CD4-positive, alpha-beta memory T cell (primary cell): ENCODE data around the gene GCN1. TPM values are rescaled to one million over a fixed set of nuclear protein-coding genes. Genes with fewer than 3 reads are reported as not detected.

Experiments used
- CTCF ChIA-PET: fragments of 350-600 bp; sonication (Branson Sonifier 250); formaldehyde crosslinking; loops from one replicate; lab custom pipeline; 2021; ENCODE audit warnings: inconsistent platforms; ENCODE audit not compliant: partially characterized antibody; lab: Charles Lee
- POLR2A ChIA-PET: fragments of 350-600 bp; sonication (Branson Sonifier 250); formaldehyde crosslinking; loops from one replicate; lab custom pipeline; 2021; ENCODE audit not compliant: partially characterized antibody; lab: Charles Lee
- DNase-seq, 5 donors: peaks; one replicate each; pipeline versions ENCODE4 v3.0.0 to v3.0.0-alpha.2; 2020 to 2022; ENCODE audit warnings: mixed read lengths in 1 of 5
- H3K27ac ChIP-seq: one replicate; pipeline ENCODE4 v1.7.0; 2013; ENCODE audit warnings: low read depth, low read length
- H3K27me3 ChIP-seq: 2 replicates; pipeline ENCODE4 v1.7.0; 2013; ENCODE audit warnings: mild to moderate bottlenecking, low read length, moderate library complexity; ENCODE audit not compliant: insufficient read depth
- H3K36me3 ChIP-seq: 2 replicates; pipeline ENCODE4 v1.7.0; 2013; ENCODE audit warnings: mild to moderate bottlenecking, low read length, moderate library complexity; ENCODE audit not compliant: insufficient read depth
- H3K4me1 ChIP-seq: 2 replicates; pipeline ENCODE4 v1.7.0; 2013; ENCODE audit warnings: mild to moderate bottlenecking, low read length, moderate library complexity; ENCODE audit not compliant: insufficient read depth
- H3K4me3 ChIP-seq, 2 donors: one replicate each; pipeline ENCODE4 v1.7.0; 2013; ENCODE audit warnings: low read length in 2 of 2, mild to moderate bottlenecking in 1 of 2
- H3K9me3 ChIP-seq, 2 donors: one replicate each; pipeline ENCODE4 v1.7.0; 2013; ENCODE audit warnings: low read length in 2 of 2, control low read depth in 1 of 2; ENCODE audit not compliant: control insufficient read depth in 1 of 2
- H3K27ac Mint-ChIP-seq, 7 donors: one replicate each; pipeline ENCODE4 v1.8.0; 2020 to 2021; ENCODE audit warnings: mixed read lengths in 7 of 7, mild to moderate bottlenecking in 6 of 7, inconsistent platforms in 3 of 7, moderate library complexity in 3 of 7
- H3K27me3 Mint-ChIP-seq, 2 donors: one replicate each; pipeline ENCODE4 v1.8.0; 2020 to 2021; ENCODE audit warnings: mixed read lengths in 2 of 2
- H3K36me3 Mint-ChIP-seq, 2 donors: one replicate each; pipeline ENCODE4 v1.8.0; 2020 to 2021; ENCODE audit warnings: mixed read lengths in 2 of 2, inconsistent platforms in 1 of 2, mild to moderate bottlenecking in 1 of 2
- H3K4me1 Mint-ChIP-seq, 4 donors: one replicate each; pipeline ENCODE4 v1.8.0; 2020 to 2021; ENCODE audit warnings: mixed read lengths in 4 of 4, mild to moderate bottlenecking in 1 of 4
- H3K4me3 Mint-ChIP-seq, 8 donors: one replicate each; pipeline ENCODE4 v1.8.0; 2020 to 2021; ENCODE audit warnings: mixed read lengths in 8 of 8, mild to moderate bottlenecking in 7 of 8, moderate library complexity in 6 of 8, inconsistent platforms in 3 of 8
- H3K9me3 Mint-ChIP-seq, 8 donors: one replicate each; pipeline ENCODE4 v1.8.0; 2020 to 2021; ENCODE audit warnings: mixed read lengths in 8 of 8, mild to moderate bottlenecking in 5 of 8, inconsistent platforms in 3 of 8, moderate library complexity in 1 of 8
- intact Hi-C: fragments of 100-400 bp; cut with micrococcal nuclease; formaldehyde crosslinking; loops from one replicate; pipeline ENCODE4 v1.15.1; 2023
- polyA plus RNA-seq, 2 donors: library from polyadenylated mRNA; unstranded; fragments of 300-500 nt; fragmentation: Illumina TruSeq; gene quantifications; one replicate each; pipeline ENCODE4 v1.2.3, GENCODE V29; 2021
- total RNA-seq, 2 experiments: library from RNA; stranded (reverse); gene quantifications; one replicate each; pipeline ENCODE4 v1.2.3, GENCODE V29; 2021

GCN1 gene
- total and polyA plus RNA-seq, 4 experiments from 2014 or later, result 13.9 to 132 (median 78.1) TPM

DNA sequence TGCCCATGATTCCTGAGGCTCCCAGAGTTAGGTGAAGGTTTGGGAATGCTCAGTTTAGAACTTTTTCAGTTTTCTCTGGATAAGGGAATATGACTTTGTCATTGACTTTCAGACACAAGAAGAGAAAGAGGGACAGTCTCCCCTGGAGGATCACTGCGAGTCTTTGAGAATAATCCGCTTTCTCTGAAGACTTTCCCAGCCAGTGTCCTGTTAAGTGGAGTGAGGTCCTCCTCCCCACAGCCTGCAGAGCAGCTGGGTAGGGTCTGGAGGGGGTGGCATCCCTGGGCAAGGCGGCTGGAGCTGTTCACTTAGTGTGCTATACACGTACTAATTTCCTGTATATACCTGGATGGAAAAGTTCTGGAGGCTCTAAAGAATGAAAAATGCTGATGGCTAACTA, 69.5 kb downstream of the GCN1 start:
- no peak overlapping the region for H3K4me3 ChIP-seq
- no peaks in the 10 kb centered on the region for H3K9me3 ChIP-seq
- H3K4me1 Mint-ChIP-seq, result peaks cover 28 to 49% (median 35%) of the 10 kb centered on the region in 4 donors
- H3K4me3 Mint-ChIP-seq, result peak overlapping the region in 1 of 8 donors; percentile 3
- ChIA-PET POLR2A (interaction anchor here (0.8 to 3.0 kb wide), 3 partner anchors 8 to 134 kb away, joined by 3 to 15 read pairs (median 5); partner anchors contain the start of gene RAB35), CTCF (interaction anchor here (2.5 kb wide), 1 partner anchor 7 kb away, joined by 11 read pairs; the partner anchor contains the start of gene RAB35)
- no peaks in the 10 kb centered on the region for H3K9me3 Mint-ChIP-seq
- H3K4me1 ChIP-seq, result peaks cover 38% of the 10 kb centered on the region
- peaks cover 24% of the 10 kb centered on the region for H3K36me3 ChIP-seq
- peak overlapping the region in 3 of 7 donors; percentile 15 to 50 (median 27) for H3K27ac Mint-ChIP-seq
- H3K27me3 ChIP-seq, result no peaks in the 10 kb centered on the region
- no peak for DNase-seq
- no peaks in the 10 kb centered on the region for H3K27me3 Mint-ChIP-seq
- H3K36me3 Mint-ChIP-seq, result peaks cover 20 to 32% of the 10 kb centered on the region in 2 donors
- intact Hi-C loops, result no loop called here
- H3K27ac ChIP-seq, result no peak overlapping the region

DNA sequence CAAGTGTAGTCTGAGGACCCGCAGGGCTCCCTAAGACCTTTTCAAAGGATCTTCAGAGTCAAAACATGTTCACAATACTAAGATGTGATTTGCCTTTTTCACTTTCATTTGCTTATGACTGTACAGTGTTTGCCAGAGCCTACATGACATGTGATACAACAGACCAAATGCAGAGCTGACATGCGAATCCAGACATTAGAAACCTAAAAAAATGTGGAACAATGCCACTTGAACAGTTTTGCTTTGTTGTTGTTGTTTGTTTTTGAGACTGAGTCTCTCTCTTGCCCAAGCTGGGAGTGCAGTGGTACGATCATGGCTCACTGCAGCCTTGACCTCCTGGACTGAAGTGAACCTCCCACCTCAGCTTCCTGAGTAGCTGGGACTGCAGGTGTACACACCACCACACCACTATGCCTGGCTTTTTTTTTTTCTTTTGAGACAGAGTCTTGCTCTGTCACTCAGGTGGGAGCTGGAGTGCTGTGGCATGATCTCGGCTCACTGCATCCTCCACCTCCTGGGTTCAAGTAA, 72.7 kb downstream of the GCN1 start:
- no peaks in the 10 kb centered on the region for H3K27me3 Mint-ChIP-seq
- POLR2A ChIA-PET, result interaction anchor here (1.2 to 4.9 kb wide), 5 partner anchors 12 to 170 kb away, joined by 5 to 27 read pairs (median 6); partner anchors contain the start of genes RNU4-1, RNU4-2 and RPLP0

DNA sequence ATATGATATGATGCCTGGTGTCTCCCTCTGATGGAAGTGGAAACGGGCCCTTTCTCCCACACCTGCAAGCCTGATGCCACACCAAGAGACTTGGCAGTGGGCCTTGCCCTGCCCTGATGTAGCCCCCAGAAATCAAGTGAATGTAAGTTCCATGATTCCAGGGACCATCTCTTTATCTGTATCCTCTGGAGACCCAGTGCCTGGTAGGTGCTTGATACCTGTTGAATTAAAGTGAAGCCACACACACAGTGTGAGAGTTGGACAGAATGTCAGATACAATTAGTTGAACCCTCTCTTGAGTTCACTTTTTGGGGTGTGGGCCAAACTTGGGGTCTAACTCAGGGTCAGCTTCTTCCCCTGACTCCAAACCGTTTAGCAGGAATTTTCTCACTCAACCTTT, 73.2 kb downstream of the GCN1 start:
- H3K4me3 Mint-ChIP-seq, result peak overlapping the region in 7 of 8 donors; percentile 18 to 74 (median 47)
- Histone ChIP-seq H3K4me1 (peaks cover 65% of the 10 kb centered on the region), H3K27me3 (no peaks in the 10 kb centered on the region), H3K4me3 (no peak overlapping the region), H3K36me3 (no peaks in the 10 kb centered on the region), H3K9me3 (no peaks in the 10 kb centered on the region), H3K27ac (peak overlapping the region; percentile 43)
- peaks cover 46 to 72% (median 60%) of the 10 kb centered on the region in 4 donors for H3K4me1 Mint-ChIP-seq
- H3K36me3 Mint-ChIP-seq, result peaks cover 0 to 5% of the 10 kb centered on the region in 2 donors
- no peaks in the 10 kb centered on the region for H3K27me3 Mint-ChIP-seq
- no peak for DNase-seq
- ChIA-PET CTCF (interaction anchor here (2.6 kb wide), 1 partner anchor 33 kb away, joined by 10 read pairs; no protein-coding TSS in a partner anchor), POLR2A (interaction anchor here (1.2 to 4.9 kb wide), 5 partner anchors 11 to 171 kb away, joined by 5 to 27 read pairs (median 9); partner anchors contain the start of genes RNU4-1, RNU4-2 and RPLP0)
- no peaks in the 10 kb centered on the region for H3K9me3 Mint-ChIP-seq
- H3K27ac Mint-ChIP-seq, result peak overlapping the region; percentile 47 to 88 (median 85)
- intact Hi-C loops, result no loop called here

More for the DNA sequence above, 72.7 kb downstream of the GCN1 start:
- Mint-ChIP-seq H3K9me3 (no peaks in the 10 kb centered on the region), H3K4me3 (peak overlapping the region; percentile 36 to 72 (median 42)), H3K4me1 (peaks cover 46 to 77% (median 60%) of the 10 kb centered on the region in 4 donors), H3K27ac (peak overlapping the region; percentile 47 to 87 (median 85)), H3K36me3 (peaks cover 3 to 10% of the 10 kb centered on the region in 2 donors)
- intact Hi-C loops, result no loop called here
- CTCF ChIA-PET, result interaction anchor here (1.5 to 2.6 kb wide), 2 partner anchors 34 to 134 kb away, joined by 3 to 10 read pairs; no protein-coding TSS in a partner anchor
- H3K27ac ChIP-seq, result peak overlapping the region; percentile 43
- peaks cover 65% of the 10 kb centered on the region for H3K4me1 ChIP-seq
- H3K27me3 ChIP-seq, result no peaks in the 10 kb centered on the region
- peak overlapping the region in 1 of 2 donors; percentile 7 for H3K4me3 ChIP-seq
- H3K9me3 ChIP-seq, result no peaks in the 10 kb centered on the region
- DNase-seq, result peak in 3 of 5 donors; percentile 26 to 56 (median 35)
- no peaks in the 10 kb centered on the region for H3K36me3 ChIP-seq

DNA sequence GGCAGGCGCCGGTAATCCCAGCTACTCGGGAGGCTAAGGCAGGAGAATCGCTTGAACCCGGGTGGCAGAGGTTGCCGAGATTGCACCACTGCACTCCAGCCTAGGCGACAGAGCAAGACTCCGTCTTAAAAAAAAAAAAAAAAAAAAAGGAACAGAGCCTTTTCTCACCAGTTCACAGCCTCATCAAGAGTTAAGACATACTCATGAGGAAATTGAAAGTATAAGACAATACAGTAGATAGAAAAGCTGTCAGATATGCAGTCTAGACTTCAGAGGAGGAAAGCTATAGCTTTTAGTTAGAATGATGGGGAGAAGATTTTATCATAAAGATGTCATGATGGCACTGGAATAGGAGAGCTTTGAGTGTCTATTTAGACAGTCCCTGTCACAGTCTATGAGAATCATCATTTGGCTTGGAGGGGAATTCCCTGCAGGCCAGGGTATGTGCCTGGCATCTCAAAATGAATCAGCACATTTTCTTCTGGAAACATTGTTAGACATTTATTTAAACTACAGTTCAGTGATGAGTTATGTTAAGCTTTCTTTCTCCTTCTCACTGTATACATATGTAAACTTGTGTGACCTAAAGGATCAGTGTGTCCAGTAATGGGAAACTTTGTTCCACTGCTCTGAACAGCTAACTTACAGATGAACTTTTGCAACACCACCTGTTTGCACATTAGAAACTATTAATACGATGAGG, 75.1 kb downstream of the GCN1 start:
- no peaks in the 10 kb centered on the region for H3K27me3 Mint-ChIP-seq
- Histone ChIP-seq H3K4me3 (no peak overlapping the region), H3K9me3 (no peaks in the 10 kb centered on the region), H3K36me3 (peaks cover 3% of the 10 kb centered on the region), H3K27ac (no peak overlapping the region), H3K4me1 (peaks cover 82% of the 10 kb centered on the region), H3K27me3 (no peaks in the 10 kb centered on the region)
- ChIA-PET POLR2A (interaction anchor here (0.7 to 4.9 kb wide), 8 partner anchors 9 to 173 kb away, joined by 3 to 52 read pairs (median 7); partner anchors contain the start of genes RNU4-1, RNU4-2 and RPLP0), CTCF (interaction anchor here (1.0 to 2.6 kb wide), 3 partner anchors 32 to 82 kb away, joined by 4 to 10 read pairs (median 5); no protein-coding TSS in a partner anchor)
- peaks cover 0 to 3% (median 0%) of the 10 kb centered on the region in 8 donors for H3K9me3 Mint-ChIP-seq
- H3K4me1 Mint-ChIP-seq, result peaks cover 60 to 83% (median 74%) of the 10 kb centered on the region in 4 donors
- DNase-seq, result peak in 1 of 5 donors; percentile 71
- H3K4me3 Mint-ChIP-seq, result peak overlapping the region in 6 of 8 donors; percentile 2 to 97 (median 57)
- peaks cover 8 to 21% of the 10 kb centered on the region in 2 donors for H3K36me3 Mint-ChIP-seq
- peak overlapping the region; percentile 1 to 91 (median 82) for H3K27ac Mint-ChIP-seq
- intact Hi-C loops, result loop anchor here (5.0 kb wide), 1 partner anchor 1742 kb away; the partner anchor contains the start of gene SUDS3

DNA sequence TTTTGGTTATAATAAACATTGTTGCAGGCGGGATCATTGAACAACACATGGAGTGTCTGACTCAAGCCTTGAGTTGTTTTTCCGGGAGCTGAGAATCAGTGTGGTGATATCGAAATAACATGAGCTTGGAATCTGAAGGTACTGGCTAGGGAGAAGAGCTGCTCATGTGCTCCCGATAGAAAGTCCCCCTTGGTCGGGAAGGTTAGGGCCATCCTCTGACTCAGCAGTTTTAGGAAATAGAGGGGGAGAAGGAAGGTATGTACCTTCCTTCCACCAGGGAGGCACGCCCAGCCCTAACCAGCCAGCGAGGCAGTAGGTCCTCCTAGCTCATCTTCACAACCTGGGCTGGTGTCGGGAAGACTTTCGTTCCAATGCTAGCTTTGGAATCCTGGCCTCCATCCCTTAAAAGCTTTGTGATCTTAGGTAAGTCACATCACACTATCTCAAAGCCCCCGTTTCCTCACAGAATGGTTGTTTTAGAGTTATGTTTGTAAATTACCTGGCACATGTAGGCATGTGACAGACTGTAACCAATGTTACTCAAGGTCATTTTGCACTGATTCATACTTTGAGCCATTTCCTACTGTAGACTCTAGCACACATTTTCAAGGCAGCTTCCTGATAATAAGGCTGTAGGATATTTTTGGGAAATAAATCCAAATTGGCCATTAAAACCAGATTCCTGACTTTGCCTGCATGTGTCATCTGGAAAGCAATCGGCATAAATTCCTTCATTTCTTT, 76.0 kb downstream of the GCN1 start:
- peaks cover 5% of the 10 kb centered on the region for H3K36me3 ChIP-seq
- H3K4me3 ChIP-seq, result peak overlapping the region in 1 of 2 donors; percentile 80
- Mint-ChIP-seq H3K27me3 (no peaks in the 10 kb centered on the region), H3K27ac (peak overlapping the region; percentile 77 to 99 (median 90)), H3K4me3 (peak overlapping the region; percentile 86 to 98 (median 90)), H3K9me3 (peaks cover 0 to 3% (median 0%) of the 10 kb centered on the region in 8 donors), H3K4me1 (peaks cover 56 to 82% (median 71%) of the 10 kb centered on the region in 4 donors), H3K36me3 (peaks cover 11 to 25% of the 10 kb centered on the region in 2 donors)
- peaks cover 82% of the 10 kb centered on the region for H3K4me1 ChIP-seq
- DNase-seq, result no peak
- intact Hi-C loops, result loop anchor here (5.0 kb wide), 1 partner anchor 1741 kb away; the partner anchor contains the start of gene SUDS3
- H3K27ac ChIP-seq, result peak overlapping the region; percentile 12
- H3K27me3 ChIP-seq, result no peaks in the 10 kb centered on the region
- ChIA-PET CTCF (interaction anchor here (1.0 to 2.5 kb wide), 3 partner anchors 8 to 83 kb away, joined by 4 to 11 read pairs (median 5); no protein-coding TSS in a partner anchor), POLR2A (interaction anchor here (0.7 to 5.1 kb wide), 8 partner anchors 8 to 173 kb away, joined by 3 to 52 read pairs (median 12); partner anchors contain the start of genes BICDL1, PXN, RNU4-1 and RNU4-2)
- no peaks in the 10 kb centered on the region for H3K9me3 ChIP-seq

DNA sequence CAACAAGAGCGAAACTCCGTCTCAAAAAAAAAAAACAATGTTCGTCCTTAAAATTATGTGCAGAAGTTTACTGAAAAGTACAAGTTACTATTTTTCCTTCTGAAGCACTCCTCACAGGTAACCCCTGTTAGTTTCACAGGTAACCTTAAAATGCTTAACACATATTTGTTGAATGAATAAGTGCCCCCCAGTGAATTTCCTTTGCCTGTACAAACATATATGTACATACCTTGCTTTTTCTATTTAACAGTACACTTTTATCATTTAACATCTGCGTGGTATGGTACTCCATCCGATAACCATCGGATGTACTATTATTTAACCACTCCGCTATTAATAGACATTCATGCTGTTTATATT, 76.6 kb downstream of the GCN1 start:
- peak overlapping the region; percentile 75 to 80 for H3K4me3 ChIP-seq
- no peaks in the 10 kb centered on the region for H3K27me3 ChIP-seq
- no peaks in the 10 kb centered on the region for H3K27me3 Mint-ChIP-seq
- peaks cover 55 to 83% (median 70%) of the 10 kb centered on the region in 4 donors for H3K4me1 Mint-ChIP-seq
- H3K36me3 ChIP-seq, result peaks cover 5% of the 10 kb centered on the region
- peak overlapping the region; percentile 84 to 99 (median 91) for H3K27ac Mint-ChIP-seq
- no peaks in the 10 kb centered on the region for H3K9me3 ChIP-seq
- no peak for DNase-seq
- H3K36me3 Mint-ChIP-seq, result peaks cover 15 to 28% of the 10 kb centered on the region in 2 donors
- ChIA-PET CTCF (interaction anchor here (1.0 to 2.5 kb wide), 2 partner anchors 8 to 83 kb away, joined by 3 to 11 read pairs; no protein-coding TSS in a partner anchor), POLR2A (interaction anchor here (1.4 to 5.1 kb wide), 11 partner anchors 9 to 174 kb away, joined by 3 to 52 read pairs (median 10); partner anchors contain the start of genes BICDL1, GCN1, PXN and RNU4-1)
- intact Hi-C loops, result loop anchor here (1.0 to 5.0 kb wide), 3 partner anchors 83 to 1741 kb away; partner anchors contain the start of genes RPLP0 and SUDS3
- H3K27ac ChIP-seq, result peak overlapping the region; percentile 83
- H3K4me3 Mint-ChIP-seq, result peak overlapping the region; percentile 86 to 98 (median 90)
- peaks cover 0 to 3% (median 0%) of the 10 kb centered on the region in 8 donors for H3K9me3 Mint-ChIP-seq
- peaks cover 82% of the 10 kb centered on the region for H3K4me1 ChIP-seq
